Left ventricle myocardium inferior (tissue), 1 donor: ENCODE data around the gene EPB41. TPM values are rescaled to one million over a fixed set of nuclear protein-coding genes. Genes with fewer than 3 reads are reported as not detected.
A peak's percentile ranks its signal among the peaks of the same experiment; 100 is the strongest.

Source experiments
- DNase-seq: peaks from one replicate; pipeline ENCODE4 v3.0.0-alpha.2; 2020
- H3K27ac ChIP-seq: fragments of 200-600 bp; replicated peaks from 2 replicates; pipeline ENCODE4 v1.8.0; 2021
- H3K27me3 ChIP-seq: fragments of 200-600 bp; 2 replicates; pipeline ENCODE4 v1.8.0; 2021; ENCODE audit warnings: low read depth
- H3K36me3 ChIP-seq: fragments of 200-600 bp; 2 replicates; pipeline ENCODE4 v1.8.0; 2021
- H3K4me1 ChIP-seq: fragments of 200-600 bp; 2 replicates; pipeline ENCODE4 v1.8.0; 2021
- H3K4me3 ChIP-seq: fragments of 200-600 bp; 2 replicates; pipeline ENCODE4 v1.8.0; 2021; ENCODE audit warnings: mild to moderate bottlenecking, moderate library complexity
- H3K9me3 ChIP-seq: fragments of 200-600 bp; replicated peaks from 2 replicates; pipeline ENCODE4 v1.8.0; 2021
- intact Hi-C: fragments of 100-400 bp; cut with micrococcal nuclease; formaldehyde crosslinking; loops from one replicate; pipeline ENCODE4 v1.11.0; 2022
- total RNA-seq: library from RNA; stranded (reverse); fragmentation: NEBNext Ultra II Directional; extraction: Animal tissue kit (Norgen Biotek cat#: 25700); gene quantifications from one replicate; pipeline ENCODE4 v1.2.1, GENCODE V29; 2021
- TF ChIP-seq, protein P1 (sequence below): fragments of 200-600 bp; IDR thresholded peaks from 2 replicates; pipeline ENCODE4 v1.8.0; 2021; ENCODE audit warnings: antibody characterized with exemption, mild to moderate bottlenecking, borderline replicate concordance
- donor health status: DM: no; HTN: yes; CAD: no; lungs with severe emphysema.

EPB41 gene
- total RNA-seq, 1 donor from 2014 or later = 23.4 TPM

DNA sequence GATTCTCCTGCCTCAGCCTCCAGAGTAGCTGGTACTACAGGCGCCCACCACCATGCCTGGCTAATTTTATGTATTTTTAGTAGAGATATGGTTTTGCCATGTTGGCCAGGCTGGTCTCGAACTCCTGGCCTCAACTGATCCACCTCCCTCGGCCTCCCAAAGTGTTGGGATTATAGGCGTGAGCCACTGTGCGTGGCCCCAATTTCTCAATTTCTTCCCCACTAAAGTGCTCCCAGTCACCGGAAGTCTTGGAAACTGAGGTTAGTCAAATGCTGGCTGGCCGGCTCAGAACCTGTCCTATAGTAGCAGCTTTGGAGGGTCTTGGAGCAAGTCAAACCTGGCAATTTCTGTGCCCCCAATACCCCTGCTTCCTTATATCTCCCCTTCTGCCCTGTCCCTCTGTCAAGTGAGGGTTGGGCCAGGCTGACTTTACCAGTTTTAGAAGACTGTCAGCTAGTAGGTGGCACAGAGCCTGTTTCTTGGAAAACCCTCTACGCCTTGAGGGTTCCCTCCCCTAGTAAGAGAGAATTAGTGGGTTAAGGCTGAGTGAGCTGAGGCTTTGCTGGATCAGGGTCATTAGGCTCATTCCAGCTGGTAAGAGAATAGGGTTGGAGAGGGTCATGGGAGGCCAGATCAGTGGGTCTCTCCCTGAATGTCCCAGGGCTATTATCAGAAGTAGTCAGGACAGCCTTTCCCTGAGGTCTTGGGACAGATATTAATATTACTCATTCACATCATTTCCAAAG is 8.3 kb upstream of the EPB41 start:
- TF ChIP-seq, protein P1, sequence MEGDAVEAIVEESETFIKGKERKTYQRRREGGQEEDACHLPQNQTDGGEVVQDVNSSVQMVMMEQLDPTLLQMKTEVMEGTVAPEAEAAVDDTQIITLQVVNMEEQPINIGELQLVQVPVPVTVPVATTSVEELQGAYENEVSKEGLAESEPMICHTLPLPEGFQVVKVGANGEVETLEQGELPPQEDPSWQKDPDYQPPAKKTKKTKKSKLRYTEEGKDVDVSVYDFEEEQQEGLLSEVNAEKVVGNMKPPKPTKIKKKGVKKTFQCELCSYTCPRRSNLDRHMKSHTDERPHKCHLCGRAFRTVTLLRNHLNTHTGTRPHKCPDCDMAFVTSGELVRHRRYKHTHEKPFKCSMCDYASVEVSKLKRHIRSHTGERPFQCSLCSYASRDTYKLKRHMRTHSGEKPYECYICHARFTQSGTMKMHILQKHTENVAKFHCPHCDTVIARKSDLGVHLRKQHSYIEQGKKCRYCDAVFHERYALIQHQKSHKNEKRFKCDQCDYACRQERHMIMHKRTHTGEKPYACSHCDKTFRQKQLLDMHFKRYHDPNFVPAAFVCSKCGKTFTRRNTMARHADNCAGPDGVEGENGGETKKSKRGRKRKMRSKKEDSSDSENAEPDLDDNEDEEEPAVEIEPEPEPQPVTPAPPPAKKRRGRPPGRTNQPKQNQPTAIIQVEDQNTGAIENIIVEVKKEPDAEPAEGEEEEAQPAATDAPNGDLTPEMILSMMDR = no peak
- H3K27me3 ChIP-seq = no peaks in the 10 kb centered on the region

DNA sequence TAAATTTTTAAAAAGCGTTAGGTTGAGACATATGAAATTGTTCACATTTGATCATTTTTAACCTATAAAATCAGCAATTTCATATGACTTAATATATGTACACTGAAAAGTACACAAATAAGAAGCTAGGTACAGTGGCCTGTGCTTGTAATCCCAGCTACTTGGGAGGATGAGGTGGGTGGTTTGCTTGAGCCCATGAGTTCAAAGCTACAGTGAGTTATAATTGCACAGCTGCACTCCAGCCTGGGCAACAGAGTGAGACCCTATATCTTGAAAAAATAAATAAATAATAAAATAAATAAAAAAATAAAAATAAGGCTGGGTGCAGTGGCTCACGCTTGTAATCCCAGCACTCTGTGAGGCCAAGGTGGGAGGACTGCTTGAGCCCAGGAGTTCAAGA is 5.2 kb upstream of the EPB41 start:
- Histone ChIP-seq H3K27me3 (no peaks in the 10 kb centered on the region), H3K36me3 (no peaks in the 10 kb centered on the region), H3K9me3 (peaks cover 4% of the 10 kb centered on the region), H3K27ac (no peak overlapping the region), H3K4me1 (peaks cover 8% of the 10 kb centered on the region), H3K4me3 (no peak overlapping the region)
- no peak for DNase-seq
- TF ChIP-seq, protein P1 = no peak
- intact Hi-C loops = no loop called here

More for the DNA sequence above, 8.3 kb upstream of the EPB41 start:
- Histone ChIP-seq H3K9me3 (peaks cover 6% of the 10 kb centered on the region), H3K36me3 (no peaks in the 10 kb centered on the region), H3K4me1 (no peaks in the 10 kb centered on the region), H3K4me3 (no peak overlapping the region), H3K27ac (no peak overlapping the region)
- no peak for DNase-seq
- intact Hi-C loops = no loop called here

DNA sequence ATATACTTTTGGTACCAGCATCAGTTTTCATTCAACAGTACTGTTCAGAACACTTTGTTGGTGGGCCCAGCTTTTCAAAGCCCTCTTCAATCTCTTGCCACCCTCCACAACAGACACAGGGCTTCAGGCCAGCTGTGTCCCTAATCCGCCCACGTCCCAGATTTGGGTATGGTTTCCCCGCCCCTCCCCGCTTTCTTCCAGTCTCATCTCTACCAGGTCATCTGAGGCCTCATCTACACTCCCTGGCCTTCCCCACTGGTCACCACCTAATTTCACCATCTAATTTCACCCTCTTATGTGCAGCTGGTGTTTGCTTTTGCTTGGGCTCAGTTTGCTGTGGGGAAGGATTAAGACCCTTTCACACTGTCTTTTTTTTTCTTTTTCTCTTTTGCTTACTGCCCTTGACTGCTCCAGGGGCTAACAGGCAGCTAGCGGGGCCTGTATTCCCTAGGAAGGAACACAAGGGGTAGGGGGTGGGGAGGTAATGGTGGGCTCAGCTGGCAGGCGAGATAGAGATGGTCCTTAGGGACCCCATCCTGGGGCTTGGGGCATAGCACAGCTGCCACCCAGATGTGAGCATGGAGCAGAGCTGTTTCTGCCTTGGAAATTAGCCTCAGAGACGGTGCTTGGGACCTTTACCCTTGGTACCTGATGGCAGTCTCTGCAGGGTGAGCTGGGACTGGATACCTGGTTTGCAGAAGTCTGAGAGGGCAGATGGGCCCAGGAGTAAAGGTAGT is 3.8 kb upstream of the EPB41 start:
- H3K27ac ChIP-seq = no peak overlapping the region
- no peaks in the 10 kb centered on the region for H3K9me3 ChIP-seq
- intact Hi-C loops = no loop called here
- DNase-seq = no peak
- no peaks in the 10 kb centered on the region for H3K27me3 ChIP-seq
- H3K4me1 ChIP-seq = peaks cover 21% of the 10 kb centered on the region
- no peak overlapping the region for H3K4me3 ChIP-seq
- no peaks in the 10 kb centered on the region for H3K36me3 ChIP-seq
- TF ChIP-seq, protein P1 = no peak

DNA sequence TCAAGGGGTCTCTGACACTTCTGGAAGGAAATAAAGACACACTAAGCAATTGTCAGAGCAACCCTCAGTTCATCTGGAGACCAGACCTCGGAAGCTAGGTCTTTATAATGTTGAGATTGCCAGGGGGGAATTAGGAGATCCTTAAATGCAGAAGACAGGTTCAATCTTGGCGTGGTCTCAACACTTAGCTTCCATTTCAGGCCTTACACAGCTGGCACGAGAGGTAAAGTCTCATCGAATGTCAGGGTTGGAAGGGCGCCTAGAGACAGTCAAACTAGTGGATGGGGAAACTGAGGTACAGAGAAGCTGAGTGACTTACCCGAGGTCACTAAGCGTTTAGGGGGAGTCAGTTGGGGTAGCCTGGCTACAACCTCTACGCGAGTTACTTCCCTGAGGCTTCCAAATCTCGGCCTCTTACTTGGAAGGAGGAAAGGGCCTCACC is 562 bp upstream of the EPB41 start:
- peak overlapping the region; percentile 34 for H3K27ac ChIP-seq
- intact Hi-C loops = no loop called here

More for the DNA sequence above, 562 bp upstream of the EPB41 start:
- H3K4me3 ChIP-seq = peak overlapping the region; percentile 84
- no peaks in the 10 kb centered on the region for H3K27me3 ChIP-seq
- TF ChIP-seq, protein P1 = no peak
- no peak for DNase-seq
- H3K36me3 ChIP-seq = no peaks in the 10 kb centered on the region
- no peaks in the 10 kb centered on the region for H3K9me3 ChIP-seq
- H3K4me1 ChIP-seq = peaks cover 23% of the 10 kb centered on the region
